Activated CD4-positive, alpha-beta memory T cell treated with anti-CD3 and anti-CD28 coated beads for 36 hours (primary cell): ENCODE measurements around the gene SLC26A2. TPM values are rescaled to one million over a fixed set of nuclear protein-coding genes. Genes with fewer than 3 reads are reported as not detected.

Experiments used
- CTCF ChIA-PET: fragments of 350-600 bp; sonication (Branson Sonifier 250); formaldehyde crosslinking; loops from one replicate; lab custom pipeline; 2021; ENCODE audit warnings: antibody characterized with exemption, inconsistent platforms; lab: Charles Lee
- POLR2A ChIA-PET: fragments of 350-600 bp; sonication (Branson Sonifier 250); formaldehyde crosslinking; loops from one replicate; lab custom pipeline; 2021; ENCODE audit warnings: antibody characterized with exemption; lab: Charles Lee
- DNase-seq: peaks from one replicate; pipeline ENCODE4 v3.0.0-alpha.2; 2020
- H3K27ac Mint-ChIP-seq: one replicate; pipeline ENCODE4 v1.8.0; 2021; ENCODE audit warnings: mixed read lengths
- H3K27me3 Mint-ChIP-seq: one replicate; pipeline ENCODE4 v1.8.0; 2021; ENCODE audit warnings: mixed read lengths
- H3K36me3 Mint-ChIP-seq: one replicate; pipeline ENCODE4 v1.8.0; 2021; ENCODE audit warnings: mixed read lengths
- H3K4me1 Mint-ChIP-seq: one replicate; pipeline ENCODE4 v1.8.0; 2021; ENCODE audit warnings: low read depth, mixed read lengths
- H3K4me3 Mint-ChIP-seq: one replicate; pipeline ENCODE4 v1.8.0; 2021; ENCODE audit warnings: mild to moderate bottlenecking, mixed read lengths
- H3K9me3 Mint-ChIP-seq: one replicate; pipeline ENCODE4 v1.8.0; 2021; ENCODE audit warnings: mixed read lengths
- intact Hi-C: fragments of 100-400 bp; cut with micrococcal nuclease; formaldehyde crosslinking; loops from one replicate; pipeline ENCODE4 v1.15.1; 2023
- total RNA-seq, 2 experiments: library from RNA; stranded (reverse); gene quantifications; one replicate each; pipeline ENCODE4 v1.2.3, GENCODE V29; 2021

SLC26A2 gene
- total RNA-seq, 2 experiments from 2014 or later, result 5.9 to 6.2 TPM

DNA sequence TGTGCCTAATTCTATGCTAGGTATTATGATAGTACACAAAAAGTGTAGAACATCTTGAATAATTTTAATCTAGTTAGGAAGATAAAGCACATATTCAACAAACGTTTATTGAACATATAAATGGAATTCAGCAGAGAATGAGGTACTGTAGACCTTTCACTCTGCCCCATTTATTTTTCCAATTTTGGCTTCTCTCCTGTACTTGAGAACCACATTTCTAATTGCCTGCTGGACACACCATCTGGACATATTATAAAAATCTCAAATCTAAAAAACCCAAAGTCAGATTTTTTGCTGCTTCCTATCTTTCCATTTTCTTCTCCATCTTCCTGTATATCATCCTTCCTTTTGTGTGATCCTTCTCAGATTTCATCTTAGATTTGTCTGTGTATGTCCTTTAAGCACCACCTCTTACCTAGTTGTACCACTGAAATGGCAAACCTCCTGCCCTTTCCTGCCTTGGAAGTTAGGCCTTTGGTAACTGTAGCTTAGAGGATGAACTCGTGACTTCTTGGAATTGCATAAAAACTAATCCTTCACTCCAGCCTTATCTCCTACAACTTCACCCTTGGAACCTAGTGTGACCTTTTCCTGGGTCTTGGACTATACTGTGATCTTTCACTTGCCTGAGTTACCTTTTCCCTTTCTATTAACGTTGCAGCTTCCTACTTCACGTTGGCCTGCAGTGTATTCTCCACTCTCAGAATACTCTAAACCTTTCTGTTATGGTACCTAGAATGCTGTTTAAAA lies 8.8 kb downstream of the SLC26A2 start:
- ChIA-PET CTCF (interaction anchor here (0.6 to 1.6 kb wide), 3 partner anchors 21 to 139 kb away, joined by 3 to 4 read pairs (median 3); no protein-coding TSS in a partner anchor), POLR2A (no interaction called here)
- no peaks in the 10 kb centered on the region for H3K27me3 Mint-ChIP-seq
- no peak overlapping the region for H3K27ac Mint-ChIP-seq
- no peaks in the 10 kb centered on the region for H3K36me3 Mint-ChIP-seq
- intact Hi-C loops, result no loop called here
- no peaks in the 10 kb centered on the region for H3K9me3 Mint-ChIP-seq
- DNase-seq, result no peak
- H3K4me1 Mint-ChIP-seq, result no peaks in the 10 kb centered on the region
- no peak overlapping the region for H3K4me3 Mint-ChIP-seq

GRCh38 chr5:149975409-149975808 lies 14.9 kb downstream of the SLC26A2 start:
- ChIA-PET POLR2A (no interaction called here), CTCF (interaction anchor here (1.0 kb wide), 1 partner anchor 15 kb away, joined by 4 read pairs; no protein-coding TSS in a partner anchor)
- Mint-ChIP-seq H3K4me3 (no peak overlapping the region), H3K27ac (no peak overlapping the region), H3K4me1 (peaks cover 5% of the 10 kb centered on the region), H3K27me3 (no peaks in the 10 kb centered on the region), H3K9me3 (no peaks in the 10 kb centered on the region), H3K36me3 (peaks cover 15% of the 10 kb centered on the region)
- DNase-seq, result no peak
- intact Hi-C loops, result no loop called here

- H3K36me3 Mint-ChIP-seq, result peaks cover 14% of the 10 kb centered on the region
Measured at GRCh38 chr5:149979896-149980295, 19.3 kb downstream of the SLC26A2 start.

GRCh38 chr5:149981206-149981605 lies 20.6 kb downstream of the SLC26A2 start:
- no peak overlapping the region for H3K27ac Mint-ChIP-seq
- H3K4me3 Mint-ChIP-seq, result no peak overlapping the region
- ChIA-PET POLR2A (no interaction called here), CTCF (interaction anchor here (1.1 to 3.5 kb wide), 4 partner anchors 9 to 314 kb away, joined by 3 to 19 read pairs (median 4); no protein-coding TSS in a partner anchor)
- intact Hi-C loops, result no loop called here
- no peaks in the 10 kb centered on the region for H3K4me1 Mint-ChIP-seq
- H3K9me3 Mint-ChIP-seq, result no peaks in the 10 kb centered on the region
- no peak for DNase-seq
- H3K27me3 Mint-ChIP-seq, result no peaks in the 10 kb centered on the region
- peaks cover 12% of the 10 kb centered on the region for H3K36me3 Mint-ChIP-seq

More at GRCh38 chr5:149979896-149980295, 19.3 kb downstream of the SLC26A2 start:
- DNase-seq, result no peak
- Mint-ChIP-seq H3K27me3 (no peaks in the 10 kb centered on the region), H3K27ac (no peak overlapping the region), H3K9me3 (no peaks in the 10 kb centered on the region), H3K4me3 (no peak overlapping the region), H3K4me1 (peaks cover 4% of the 10 kb centered on the region)
- CTCF ChIA-PET, result interaction anchor here (0.7 to 3.5 kb wide), 4 partner anchors 8 to 312 kb away, joined by 3 to 19 read pairs (median 3); no protein-coding TSS in a partner anchor
- intact Hi-C loops, result no loop called here
- POLR2A ChIA-PET, result no interaction called here

DNA sequence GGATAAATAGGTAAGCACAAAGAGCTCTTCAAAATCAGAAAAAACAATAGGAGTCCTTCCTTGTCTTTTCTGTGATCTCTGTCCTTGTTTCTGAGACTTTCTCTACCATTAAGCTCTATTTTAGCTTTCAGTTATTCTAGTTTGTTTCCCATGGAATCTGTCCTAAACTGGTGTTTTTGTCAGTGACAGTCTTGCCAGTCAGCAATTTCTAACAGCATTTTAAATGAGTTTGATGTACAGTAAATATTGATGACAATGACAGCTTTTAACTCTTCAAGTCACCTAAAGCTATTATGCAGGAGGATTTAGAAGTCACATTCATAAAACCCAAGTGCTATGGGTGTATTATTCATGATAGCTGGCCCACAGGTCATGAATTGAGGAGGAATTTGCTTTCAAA lies 21.9 kb downstream of the SLC26A2 start:
- no peaks in the 10 kb centered on the region for H3K27me3 Mint-ChIP-seq

DNA sequence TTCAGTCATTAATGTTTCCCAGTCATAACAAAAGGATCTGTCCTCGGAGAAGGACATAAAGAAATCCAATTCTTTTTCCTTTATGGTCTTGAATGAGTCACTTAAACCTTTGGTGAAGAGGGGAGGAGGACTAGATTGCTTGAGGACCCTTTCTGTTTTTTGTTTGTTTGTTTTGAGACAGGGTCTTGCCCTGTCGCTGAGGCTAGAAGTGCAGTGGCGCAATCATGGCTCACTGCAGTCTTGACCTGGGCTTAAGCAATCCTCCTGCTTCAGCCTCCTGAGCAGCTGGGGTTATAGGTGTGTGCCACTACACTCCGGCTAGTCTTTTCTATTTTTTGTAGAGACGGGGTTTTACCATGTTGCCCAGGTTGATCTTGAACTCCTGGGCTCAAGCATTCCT lies 27.6 kb downstream of the SLC26A2 start:
- intact Hi-C loops, result no loop called here
- H3K36me3 Mint-ChIP-seq, result no peaks in the 10 kb centered on the region

More for the DNA sequence above, 21.9 kb downstream of the SLC26A2 start:
- H3K4me1 Mint-ChIP-seq, result no peaks in the 10 kb centered on the region
- no peak overlapping the region for H3K4me3 Mint-ChIP-seq
- no peaks in the 10 kb centered on the region for H3K9me3 Mint-ChIP-seq
- intact Hi-C loops, result no loop called here
- DNase-seq, result no peak
- H3K36me3 Mint-ChIP-seq, result peaks cover 11% of the 10 kb centered on the region
- ChIA-PET CTCF (interaction anchor here (0.6 to 3.5 kb wide), 5 partner anchors 8 to 151 kb away, joined by 3 to 19 read pairs (median 6); no protein-coding TSS in a partner anchor), POLR2A (no interaction called here)
- H3K27ac Mint-ChIP-seq, result no peak overlapping the region

DNA sequence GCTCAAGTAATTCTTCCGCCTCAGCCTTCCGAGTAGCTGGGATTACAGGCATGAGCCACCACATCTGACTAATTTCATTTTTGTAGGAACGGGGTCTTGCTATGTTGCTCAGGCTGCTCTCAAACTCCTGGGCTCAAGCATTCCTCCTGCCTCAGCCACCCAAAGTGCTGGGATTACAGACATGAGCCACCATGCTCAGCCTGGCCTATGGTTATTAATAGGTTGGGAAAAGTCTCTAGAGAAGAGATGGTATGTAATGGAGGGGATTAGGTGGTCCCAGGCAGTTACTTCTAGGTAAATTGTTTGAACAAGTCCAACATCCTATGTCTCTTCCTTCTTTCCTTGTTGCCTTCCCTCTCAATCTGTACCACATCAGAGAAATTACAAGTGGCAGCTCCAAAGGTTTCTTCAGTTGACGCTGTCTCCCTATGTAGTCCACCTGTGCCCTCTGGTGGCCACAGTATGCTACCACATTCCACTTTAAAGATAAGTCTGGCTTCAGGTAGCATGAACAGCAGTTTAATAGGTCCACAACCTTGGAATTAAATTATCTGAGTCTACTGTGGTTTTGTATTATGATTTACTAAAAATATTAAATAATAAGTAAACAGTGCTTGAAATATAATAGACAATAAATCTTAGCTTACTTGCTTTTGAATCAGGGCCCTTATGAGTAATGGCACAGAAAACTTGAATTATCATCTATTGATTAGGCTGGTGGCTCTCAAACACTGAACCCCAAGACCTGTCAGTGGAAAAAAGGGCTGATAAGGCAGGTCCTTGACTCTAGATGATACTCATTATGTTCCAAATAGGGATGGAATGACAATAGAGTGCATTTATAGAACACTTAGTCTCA lies 30.2 kb downstream of the SLC26A2 start:
- Mint-ChIP-seq H3K27me3 (no peaks in the 10 kb centered on the region), H3K4me3 (no peak overlapping the region), H3K27ac (no peak overlapping the region), H3K9me3 (no peaks in the 10 kb centered on the region), H3K36me3 (peaks cover 2% of the 10 kb centered on the region), H3K4me1 (no peaks in the 10 kb centered on the region)
- intact Hi-C loops, result loop anchor here (1.0 to 2.0 kb wide), 3 partner anchors 30 to 353 kb away; partner anchors contain the start of gene SLC26A2
- ChIA-PET POLR2A (interaction anchor here (0.6 kb wide), 1 partner anchor 51 kb away, joined by 3 read pairs; no protein-coding TSS in a partner anchor), CTCF (interaction anchor here (0.6 to 6.0 kb wide), 37 partner anchors 9 to 356 kb away, joined by 3 to 269 read pairs (median 4); partner anchors contain the start of genes HMGXB3, SLC26A2 and TIGD6)
- peak; percentile 76 for DNase-seq

More for the DNA sequence above, 27.6 kb downstream of the SLC26A2 start:
- no peaks in the 10 kb centered on the region for H3K9me3 Mint-ChIP-seq
- H3K4me1 Mint-ChIP-seq, result no peaks in the 10 kb centered on the region
- ChIA-PET POLR2A (no interaction called here), CTCF (interaction anchor here (2.0 kb wide), 1 partner anchor 154 kb away, joined by 9 read pairs; no protein-coding TSS in a partner anchor)
- DNase-seq, result no peak
- H3K27me3 Mint-ChIP-seq, result no peaks in the 10 kb centered on the region
- no peak overlapping the region for H3K4me3 Mint-ChIP-seq
- H3K27ac Mint-ChIP-seq, result no peak overlapping the region

DNA sequence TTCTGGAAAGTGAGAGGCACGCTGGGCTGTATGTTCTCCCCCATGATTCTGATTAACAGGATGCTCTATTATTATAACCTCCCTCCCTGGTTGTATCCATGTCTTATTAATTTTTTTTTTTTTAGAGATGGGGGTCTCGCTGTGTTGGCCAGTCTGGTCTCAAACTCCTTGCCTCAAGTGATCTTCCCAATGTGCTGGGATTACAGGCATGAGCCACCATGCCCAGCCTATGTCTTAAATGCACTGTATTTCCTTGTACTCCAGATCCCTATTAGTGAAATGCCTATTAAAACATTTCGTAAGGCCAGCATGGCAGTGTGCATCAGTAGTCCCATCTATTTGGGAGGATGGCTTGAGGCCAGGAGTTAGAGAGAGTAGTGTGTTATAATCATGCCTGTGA lies 32.9 kb downstream of the SLC26A2 start:
- Mint-ChIP-seq H3K4me3 (no peak overlapping the region), H3K27me3 (no peaks in the 10 kb centered on the region), H3K36me3 (peaks cover 7% of the 10 kb centered on the region), H3K27ac (no peak overlapping the region), H3K9me3 (no peaks in the 10 kb centered on the region), H3K4me1 (no peaks in the 10 kb centered on the region)
- no peak for DNase-seq
- CTCF ChIA-PET, result interaction anchor here (0.7 to 6.0 kb wide), 7 partner anchors 13 to 375 kb away, joined by 3 to 269 read pairs (median 4); partner anchors contain the start of gene SLC26A2
- intact Hi-C loops, result no loop called here
- POLR2A ChIA-PET, result no interaction called here

DNA sequence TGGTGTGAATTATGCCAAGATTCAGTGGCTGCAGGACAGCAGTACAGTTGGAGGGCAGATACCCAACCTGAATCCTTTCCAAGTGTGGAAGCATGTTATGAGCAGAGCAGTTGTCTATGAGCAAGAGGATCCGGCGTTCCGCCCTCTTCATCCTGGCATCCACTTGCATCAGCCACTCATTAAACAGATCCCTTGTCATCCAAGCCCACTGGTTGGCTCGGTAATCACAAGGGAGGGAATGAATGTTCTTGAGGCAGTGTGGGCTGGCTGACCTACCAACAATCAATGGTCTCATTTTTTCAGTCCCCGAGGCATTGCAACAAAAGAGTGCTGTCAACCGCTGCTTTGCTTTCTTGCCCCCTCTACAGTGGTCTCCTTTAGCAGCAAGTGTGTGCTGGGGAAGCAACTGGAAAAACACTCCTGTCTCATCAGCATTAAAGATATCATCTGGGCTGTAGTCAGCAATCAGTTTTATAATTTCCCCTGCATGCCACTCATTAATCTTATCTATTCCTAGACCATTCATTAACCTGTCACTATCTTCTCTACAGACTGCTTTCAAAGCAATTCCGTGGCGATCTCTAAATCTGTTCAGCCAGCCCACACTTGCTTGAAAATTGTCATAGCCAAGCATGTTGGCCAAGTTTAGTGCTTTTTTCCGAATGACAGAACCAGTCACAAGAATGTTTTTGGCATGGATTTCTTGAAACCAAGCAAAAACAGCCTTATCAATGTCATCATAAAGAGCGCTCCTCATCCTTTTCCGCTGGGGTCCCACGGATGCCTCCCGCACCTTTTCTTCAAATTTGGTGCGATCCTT lies 35.0 kb downstream of the SLC26A2 start:
- ChIA-PET POLR2A (no interaction called here), CTCF (interaction anchor here (1.0 to 6.0 kb wide), 4 partner anchors 33 to 166 kb away, joined by 3 to 269 read pairs (median 5); no protein-coding TSS in a partner anchor)
- Mint-ChIP-seq H3K36me3 (peaks cover 7% of the 10 kb centered on the region), H3K4me3 (no peak overlapping the region), H3K4me1 (peaks cover 15% of the 10 kb centered on the region), H3K27me3 (no peaks in the 10 kb centered on the region), H3K27ac (no peak overlapping the region), H3K9me3 (no peaks in the 10 kb centered on the region)
- DNase-seq, result no peak
- intact Hi-C loops, result no loop called here

DNA sequence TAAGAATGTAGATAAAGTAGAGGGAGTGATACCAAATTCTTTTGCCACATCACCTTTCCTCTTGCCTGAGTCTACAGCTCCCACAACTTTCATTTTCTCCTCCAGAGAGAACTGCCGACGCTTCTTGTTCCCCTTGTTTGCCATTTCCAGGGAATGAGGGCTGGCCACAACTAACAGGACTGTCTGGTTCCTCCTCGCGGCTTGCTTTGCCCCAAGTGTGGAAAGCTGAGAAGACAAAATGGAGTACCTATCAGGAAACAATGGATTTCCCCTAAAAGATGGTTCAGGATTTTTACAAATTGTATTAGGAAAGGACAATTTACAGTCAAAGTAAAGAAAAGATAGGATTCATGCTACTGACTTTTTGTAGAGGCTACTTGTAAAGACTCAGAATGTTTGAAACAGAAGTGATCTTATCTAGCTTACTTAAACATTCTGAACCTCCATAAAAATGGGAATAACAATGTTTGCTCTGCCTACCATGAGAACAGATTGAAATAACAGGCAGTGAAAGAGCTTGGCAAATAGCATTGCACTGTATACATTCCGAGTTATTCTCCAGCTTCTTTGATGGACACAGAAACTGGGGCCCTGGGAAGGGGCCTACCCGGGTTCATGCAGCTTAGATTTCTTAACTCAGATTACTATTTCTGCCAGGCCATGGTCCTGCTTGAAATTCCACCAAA lies 35.8 kb downstream of the SLC26A2 start:
- Mint-ChIP-seq H3K27ac (no peak overlapping the region), H3K36me3 (peaks cover 7% of the 10 kb centered on the region), H3K9me3 (no peaks in the 10 kb centered on the region), H3K4me3 (no peak overlapping the region), H3K27me3 (no peaks in the 10 kb centered on the region), H3K4me1 (peaks cover 15% of the 10 kb centered on the region)
- CTCF ChIA-PET, result interaction anchor here (0.7 to 1.4 kb wide), 7 partner anchors 34 to 359 kb away, joined by 3 to 6 read pairs (median 4); no protein-coding TSS in a partner anchor
- intact Hi-C loops, result no loop called here
- POLR2A ChIA-PET, result no interaction called here
- no peak for DNase-seq
